Adrenal gland (tissue), 5 donors: Measurements from ENCODE around the gene FSIP1.

Experiments
- POLR2A ChIP-seq, 2 donors: fragments of 450-650 bp; IDR thresholded peaks; one replicate each; pipeline ENCODE4 v1.6.1; 2017; ENCODE audit warnings: antibody characterized with exemption in 2 of 2, mild to moderate bottlenecking in 2 of 2, moderate library complexity in 1 of 2
- TF ChIP-seq, protein P1 (sequence below), 6 experiments: fragments of 450-650 bp in 4 of 6; fragments of 200-600 bp in 2 of 6; sonication (generic) in 1 of 6; IDR thresholded peaks; 1 replicate in 5 of 6; 2 replicates in 1 of 6; pipeline versions ENCODE4 v1.5.1 to v1.8.0; 2016 to 2021; ENCODE audit warnings: antibody characterized with exemption in 6 of 6, mild to moderate bottlenecking in 2 of 6, moderate library complexity in 1 of 6
- donor health status: DM: no; HTN: no; CAD: no.

DNA sequence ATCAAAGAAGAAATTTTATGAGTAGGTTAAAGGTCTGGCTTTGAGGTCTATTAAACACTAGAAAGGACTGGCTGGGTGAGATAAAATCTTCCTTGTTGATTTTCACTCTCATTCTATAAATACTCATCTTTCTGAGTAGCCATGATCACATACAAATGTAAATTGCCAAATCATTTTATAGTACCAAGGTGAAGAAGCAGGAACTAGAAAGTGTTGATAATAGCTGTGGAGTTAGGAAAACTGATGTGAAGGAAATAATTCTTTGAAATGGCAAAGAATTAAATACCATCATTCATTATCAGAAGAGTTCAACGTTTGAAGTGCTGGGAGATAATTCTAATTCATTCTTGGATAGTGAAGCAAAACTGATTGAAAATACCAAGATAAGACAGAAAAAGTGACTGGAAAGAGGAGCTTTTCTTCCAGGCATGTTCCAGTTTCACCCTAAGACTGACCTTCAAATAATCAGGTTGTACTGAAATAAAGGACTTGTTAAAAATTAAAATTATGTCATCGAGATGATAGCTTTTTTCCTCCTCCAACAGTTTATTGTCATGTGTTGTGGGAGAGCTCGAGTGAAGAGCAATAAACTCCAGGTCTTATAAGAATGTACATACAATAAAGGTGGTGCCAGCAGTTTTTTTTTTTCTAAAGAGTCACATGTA lies 184.3 kb downstream of the FSIP1 start:
- TF ChIP-seq, protein P1, sequence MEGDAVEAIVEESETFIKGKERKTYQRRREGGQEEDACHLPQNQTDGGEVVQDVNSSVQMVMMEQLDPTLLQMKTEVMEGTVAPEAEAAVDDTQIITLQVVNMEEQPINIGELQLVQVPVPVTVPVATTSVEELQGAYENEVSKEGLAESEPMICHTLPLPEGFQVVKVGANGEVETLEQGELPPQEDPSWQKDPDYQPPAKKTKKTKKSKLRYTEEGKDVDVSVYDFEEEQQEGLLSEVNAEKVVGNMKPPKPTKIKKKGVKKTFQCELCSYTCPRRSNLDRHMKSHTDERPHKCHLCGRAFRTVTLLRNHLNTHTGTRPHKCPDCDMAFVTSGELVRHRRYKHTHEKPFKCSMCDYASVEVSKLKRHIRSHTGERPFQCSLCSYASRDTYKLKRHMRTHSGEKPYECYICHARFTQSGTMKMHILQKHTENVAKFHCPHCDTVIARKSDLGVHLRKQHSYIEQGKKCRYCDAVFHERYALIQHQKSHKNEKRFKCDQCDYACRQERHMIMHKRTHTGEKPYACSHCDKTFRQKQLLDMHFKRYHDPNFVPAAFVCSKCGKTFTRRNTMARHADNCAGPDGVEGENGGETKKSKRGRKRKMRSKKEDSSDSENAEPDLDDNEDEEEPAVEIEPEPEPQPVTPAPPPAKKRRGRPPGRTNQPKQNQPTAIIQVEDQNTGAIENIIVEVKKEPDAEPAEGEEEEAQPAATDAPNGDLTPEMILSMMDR (IDR thresholded peaks at IDR 0.05), result no peak
- peak in 1 of 2 donors; percentile 8 for TF ChIP-seq POLR2A (IDR thresholded peaks at IDR 0.05)
